ENCODE data around the gene TRIM27. TPM values are rescaled to one million over a fixed set of nuclear protein-coding genes. Genes with fewer than 3 reads are reported as not detected.

TRIM27 gene
- total and polyA plus RNA-seq, 4 donors: 19.6 to 63.3 (median 32.5) TPM

GRCh38 chr6:28948782-28949486 is 25.1 kb upstream of the TRIM27 start:
- no peak overlapping the region for H3K9ac ChIP-seq (ENCODE audit: low read depth in 1 of 2, low read length in 2 of 2)
- H3K27me3 ChIP-seq (ENCODE audit: control insufficient read depth in 4 of 4, insufficient read depth in 4 of 4, low read length in 3 of 4): no peaks in the 10 kb centered on the region
- peaks cover 1 to 10% (median 6%) of the 10 kb centered on the region in 4 donors for H3K4me1 ChIP-seq (ENCODE audit: control insufficient read depth in 4 of 4, insufficient read depth in 4 of 4, low read length in 3 of 4)
- H3K36me3 ChIP-seq (ENCODE audit: control insufficient read depth in 4 of 4, insufficient read depth in 3 of 4, low read depth in 1 of 4, low read length in 3 of 4): no peaks in the 10 kb centered on the region
- WGBS: 86% methylated on average over 23 of the region's 23 CpGs
- TF ChIP-seq HNF4A (conservative IDR thresholded peaks at IDR 0.05): no peak
- TF ChIP-seq ZBTB33 (IDR thresholded peaks at IDR 0.05): no peak
- no peak for TF ChIP-seq MAX (IDR thresholded peaks at IDR 0.05)
- no peak overlapping the region for H3K27ac ChIP-seq (ENCODE audit: low read depth in 1 of 2, low read length in 2 of 2)
- H3K9me3 ChIP-seq (ENCODE audit: control insufficient read depth in 4 of 4, low read length in 3 of 4): no peaks in the 10 kb centered on the region
- H3K4me3 ChIP-seq (ENCODE audit: low read depth in 1 of 3, low read length in 3 of 3): no peak overlapping the region
- no peak for DNase-seq (ENCODE audit: low spot score)

GRCh38 chr6:28947831-28948270 is 24.1 kb upstream of the TRIM27 start:
- Histone ChIP-seq H3K9ac (ENCODE audit: low read depth in 1 of 2, low read length in 2 of 2) (no peak overlapping the region), H3K9me3 (ENCODE audit: control insufficient read depth in 4 of 4, low read length in 3 of 4) (no peaks in the 10 kb centered on the region), H3K27ac (ENCODE audit: low read depth in 1 of 2, low read length in 2 of 2) (no peak overlapping the region), H3K27me3 (ENCODE audit: control insufficient read depth in 4 of 4, insufficient read depth in 4 of 4, low read length in 3 of 4) (no peaks in the 10 kb centered on the region), H3K36me3 (ENCODE audit: control insufficient read depth in 4 of 4, insufficient read depth in 3 of 4, low read depth in 1 of 4, low read length in 3 of 4) (no peaks in the 10 kb centered on the region), H3K4me3 (ENCODE audit: low read depth in 1 of 3, low read length in 3 of 3) (no peak overlapping the region), H3K4me1 (ENCODE audit: control insufficient read depth in 4 of 4, insufficient read depth in 4 of 4, low read length in 3 of 4) (peaks cover 0 to 10% (median 6%) of the 10 kb centered on the region in 4 donors)
- DNase-seq (ENCODE audit: low spot score): no peak
- TF ChIP-seq RAD21 (IDR thresholded peaks at IDR 0.05) (no peak), NR2F2 (IDR thresholded peaks at IDR 0.05) (no peak), FOXA2 (IDR thresholded peaks at IDR 0.05) (no peak), YY1 (IDR thresholded peaks at IDR 0.05) (no peak), TAF1 (conservative IDR thresholded peaks at IDR 0.05) (no peak), MAX (IDR thresholded peaks at IDR 0.05) (no peak), HNF4G (IDR thresholded peaks at IDR 0.05) (no peak), ZBTB33 (IDR thresholded peaks at IDR 0.05) (no peak), CTCF (IDR thresholded peaks at IDR 0.05; ENCODE audit: low read depth, low read length, missing input control) (no peak), GABPA (IDR thresholded peaks at IDR 0.05 in 1 of 2, conservative IDR thresholded peaks at IDR 0.05 in 1 of 2) (no peak), SP1 (IDR thresholded peaks at IDR 0.05) (no peak), JUND (IDR thresholded peaks at IDR 0.05) (no peak), FOXA1 (IDR thresholded peaks at IDR 0.05) (no peak), REST (IDR thresholded peaks at IDR 0.05) (no peak), ATF3 (IDR thresholded peaks at IDR 0.05) (no peak), HNF4A (conservative IDR thresholded peaks at IDR 0.05) (no peak), EGR1 (IDR thresholded peaks at IDR 0.05; ENCODE audit: low read depth in 2 of 2) (no peak), RXRA (IDR thresholded peaks at IDR 0.05) (no peak)
- 85% methylated on average over 1 of the region's 1 CpG for WGBS
